DOHH2 (cell line): ENCODE measurements around the gene RAB6B.
"Not testable (repeated sequence)": the region's sequence is repeated elsewhere in the genome, so short reads cannot be mapped to it uniquely, and the experiment has no call there.

Experiments
- EZH2phosphoT487 ChIP-seq: fragments of 200-600 bp; sonication (generic); IDR thresholded peaks from 2 replicates; pipeline ENCODE4 v1.6.1; 2017; ENCODE audit warnings: borderline replicate concordance, mild to moderate bottlenecking, antibody characterized with exemption, low read length, moderate library complexity, mixed read lengths
- TF ChIP-seq, protein P1 (sequence below): fragments of 200-600 bp; sonication (generic); IDR thresholded peaks from one replicate; pipeline ENCODE4 v1.5.1; 2014; ENCODE audit warnings: antibody characterized with exemption, mild to moderate bottlenecking, low read depth, low read length; ENCODE audit not compliant: poor library complexity, severe bottlenecking

DNA sequence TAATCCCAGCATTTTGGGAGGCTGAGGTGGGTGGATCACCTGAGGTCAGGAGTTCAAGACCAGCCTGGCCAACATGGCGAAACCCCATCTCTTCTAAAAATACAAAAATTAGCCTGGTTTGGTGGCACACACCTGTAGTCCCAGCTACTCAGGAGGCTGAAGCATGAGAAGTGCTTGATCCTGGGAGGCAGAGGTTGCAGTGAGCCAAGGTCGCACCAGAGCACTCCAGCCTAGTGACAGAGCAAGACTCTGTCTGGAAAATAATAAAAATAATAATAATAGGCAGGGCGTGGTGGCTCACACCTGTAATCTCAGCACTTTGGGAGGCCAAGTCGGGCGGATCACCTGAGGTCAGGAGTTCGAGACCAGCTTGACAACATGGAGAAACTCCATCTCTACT, 114.9 kb downstream of the RAB6B start:
- TF ChIP-seq, protein P1, sequence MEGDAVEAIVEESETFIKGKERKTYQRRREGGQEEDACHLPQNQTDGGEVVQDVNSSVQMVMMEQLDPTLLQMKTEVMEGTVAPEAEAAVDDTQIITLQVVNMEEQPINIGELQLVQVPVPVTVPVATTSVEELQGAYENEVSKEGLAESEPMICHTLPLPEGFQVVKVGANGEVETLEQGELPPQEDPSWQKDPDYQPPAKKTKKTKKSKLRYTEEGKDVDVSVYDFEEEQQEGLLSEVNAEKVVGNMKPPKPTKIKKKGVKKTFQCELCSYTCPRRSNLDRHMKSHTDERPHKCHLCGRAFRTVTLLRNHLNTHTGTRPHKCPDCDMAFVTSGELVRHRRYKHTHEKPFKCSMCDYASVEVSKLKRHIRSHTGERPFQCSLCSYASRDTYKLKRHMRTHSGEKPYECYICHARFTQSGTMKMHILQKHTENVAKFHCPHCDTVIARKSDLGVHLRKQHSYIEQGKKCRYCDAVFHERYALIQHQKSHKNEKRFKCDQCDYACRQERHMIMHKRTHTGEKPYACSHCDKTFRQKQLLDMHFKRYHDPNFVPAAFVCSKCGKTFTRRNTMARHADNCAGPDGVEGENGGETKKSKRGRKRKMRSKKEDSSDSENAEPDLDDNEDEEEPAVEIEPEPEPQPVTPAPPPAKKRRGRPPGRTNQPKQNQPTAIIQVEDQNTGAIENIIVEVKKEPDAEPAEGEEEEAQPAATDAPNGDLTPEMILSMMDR = not testable (repeated sequence)
- TF ChIP-seq EZH2phosphoT487 = not testable (repeated sequence)
